Stomach (tissue), 4 donors: ENCODE results near the gene ZNF783.

Experiments used
- CTCF ChIP-seq, 7 experiments: fragments of 450-650 bp in 4 of 7; fragments of 200-600 bp in 3 of 7; sonication (generic) in 3 of 7; IDR thresholded peaks; one replicate each; pipeline ENCODE4 v1.5.1; 2016 to 2019; ENCODE audit warnings: antibody characterized with exemption in 7 of 7, control low read depth in 2 of 7, mild to moderate bottlenecking in 1 of 7
- POLR2AphosphoS5 ChIP-seq, 3 donors: sonication (generic); formaldehyde crosslinking; IDR thresholded peaks; one replicate each; pipeline ENCODE4 v1.6.1; 2016; ENCODE audit warnings: antibody characterized with exemption in 3 of 3

GRCh38 chr7:149277871-149278270 lies 15.9 kb downstream of the ZNF783 start:
- TF ChIP-seq CTCF (IDR thresholded peaks at IDR 0.05) (no peak), POLR2AphosphoS5 (IDR thresholded peaks at IDR 0.05) (no peak)
